Measurements from ENCODE around the gene SPATA7.

GRCh38 chr14:88388741-88389282 is 3.4 kb downstream of the SPATA7 start:
- TF ChIP-seq CREM (CRISPR knock-in tag; IDR thresholded peaks at IDR 0.05): no peak
- no peak for TF ChIP-seq TP53 (CRISPR knock-in tag; IDR thresholded peaks at IDR 0.05)
- no peak for TF ChIP-seq USF2 (CRISPR knock-in tag; IDR thresholded peaks at IDR 0.05)
- TF ChIP-seq CREB1 (CRISPR knock-in tag; IDR thresholded peaks at IDR 0.05): no peak
- TF ChIP-seq CTCF (IDR thresholded peaks at IDR 0.05): no peak
- no peak for TF ChIP-seq MAX (CRISPR knock-in tag; IDR thresholded peaks at IDR 0.05)
- no peak for TF ChIP-seq MXD4 (CRISPR knock-in tag; IDR thresholded peaks at IDR 0.05; ENCODE audit: borderline replicate concordance)
- no peak for TF ChIP-seq JUN (CRISPR knock-in tag; IDR thresholded peaks at IDR 0.05)
- TF ChIP-seq AFF4 (CRISPR knock-in tag; IDR thresholded peaks at IDR 0.05; ENCODE audit: borderline replicate concordance): no peak

Data from WTC11 (cell line).